NCI-H1105 (cell line): ENCODE results near the gene FAM200B.
"Not testable (repeated sequence)": the region's sequence is repeated elsewhere in the genome, so short reads cannot be mapped to it uniquely, and the experiment has no call there.

Source experiments
- DNase-seq: peaks from one replicate; lab custom pipeline; 2025; lab: John Stamatoyannopoulos, UW

Gene FAM200B

DNA sequence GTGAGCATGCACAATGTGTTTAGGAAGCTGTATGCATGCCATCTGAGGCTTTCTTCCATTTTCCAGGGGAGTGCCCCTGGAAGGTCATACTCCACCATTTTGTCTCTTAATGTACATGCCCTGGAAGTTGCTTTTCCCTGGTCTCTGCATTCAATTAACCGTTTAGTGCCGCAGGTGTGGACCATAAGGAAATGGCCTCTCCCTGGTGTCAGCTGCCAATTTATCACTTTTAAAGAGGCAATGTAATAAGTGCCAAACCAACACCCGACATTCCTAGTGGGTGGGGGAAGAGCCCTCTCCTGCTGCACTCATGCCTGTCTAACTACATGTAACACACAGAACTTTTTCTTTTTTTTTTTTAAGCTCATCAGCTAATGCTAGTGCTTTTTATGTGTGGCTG lies 14.1 kb downstream of the FAM200B start:
- DNase-seq = no peak

DNA sequence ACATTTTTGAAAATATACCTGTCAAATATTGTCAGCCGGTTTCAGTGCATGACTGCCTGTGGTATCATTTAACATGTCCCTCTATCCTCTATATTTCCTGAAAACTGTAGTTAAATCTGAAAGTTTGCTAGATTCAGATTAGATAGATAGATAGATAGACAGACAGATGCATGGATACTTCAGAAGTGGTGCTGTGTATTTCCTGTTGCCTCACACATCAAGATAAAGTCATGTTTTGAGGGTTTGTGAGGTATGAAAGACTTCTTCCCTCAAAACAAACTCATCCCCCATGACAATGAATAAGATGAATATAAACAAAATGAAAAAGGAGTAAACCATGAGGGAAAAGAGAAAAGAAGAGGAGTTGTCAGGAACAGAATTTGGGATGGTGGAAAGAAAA lies 15.2 kb downstream of the FAM200B start:
- DNase-seq = no peak

DNA sequence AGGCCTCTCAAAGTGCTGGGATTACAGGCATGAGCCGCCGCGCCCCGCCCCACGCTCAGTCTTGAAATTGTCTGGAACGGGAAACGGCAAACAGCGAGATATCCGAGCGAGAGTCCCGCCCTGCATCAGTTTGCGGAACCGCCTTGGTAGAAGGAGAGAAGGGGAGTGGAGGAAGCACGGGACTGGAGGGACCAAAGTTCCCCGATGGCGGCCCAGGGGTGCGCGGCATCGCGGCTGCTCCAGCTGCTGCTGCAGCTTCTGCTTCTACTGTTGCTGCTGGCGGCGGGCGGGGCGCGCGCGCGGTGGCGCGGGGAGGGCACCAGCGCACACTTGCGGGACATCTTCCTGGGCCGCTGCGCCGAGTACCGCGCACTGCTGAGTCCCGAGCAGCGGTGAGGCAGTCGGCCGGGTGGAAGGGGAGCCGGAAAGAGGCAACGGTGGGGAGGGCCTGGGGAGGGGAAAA lies 21.3 kb downstream of the FAM200B start, which contains the start of gene BST1:
Gene BST1, plus strand, starts transcription at position 125 of the 463 bp plus-strand sequence. Its CDS starts 80 bp downstream, at position 205.
- no peak for DNase-seq

DNA sequence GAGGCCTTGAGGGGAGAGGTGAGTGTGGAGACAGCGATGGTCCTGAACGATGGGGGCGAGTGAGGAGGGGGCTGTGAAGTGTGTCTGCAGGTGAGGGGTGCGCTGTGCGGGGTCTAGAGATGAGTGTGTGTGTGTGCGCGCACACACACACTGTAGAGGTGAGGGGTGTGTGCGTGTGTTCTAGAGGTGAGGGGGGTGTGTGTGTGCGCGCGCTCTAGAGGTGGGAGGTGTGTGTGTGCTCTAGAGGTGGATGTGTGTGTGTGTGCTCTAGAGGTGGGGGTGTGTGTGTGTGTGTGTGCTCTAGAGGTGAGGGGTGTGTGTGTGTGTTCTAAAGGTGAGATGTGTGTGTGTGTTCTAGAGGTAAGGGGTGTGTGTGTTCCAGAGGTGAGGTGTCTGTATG lies 21.8 kb downstream of the FAM200B start:
- DNase-seq = no peak

DNA sequence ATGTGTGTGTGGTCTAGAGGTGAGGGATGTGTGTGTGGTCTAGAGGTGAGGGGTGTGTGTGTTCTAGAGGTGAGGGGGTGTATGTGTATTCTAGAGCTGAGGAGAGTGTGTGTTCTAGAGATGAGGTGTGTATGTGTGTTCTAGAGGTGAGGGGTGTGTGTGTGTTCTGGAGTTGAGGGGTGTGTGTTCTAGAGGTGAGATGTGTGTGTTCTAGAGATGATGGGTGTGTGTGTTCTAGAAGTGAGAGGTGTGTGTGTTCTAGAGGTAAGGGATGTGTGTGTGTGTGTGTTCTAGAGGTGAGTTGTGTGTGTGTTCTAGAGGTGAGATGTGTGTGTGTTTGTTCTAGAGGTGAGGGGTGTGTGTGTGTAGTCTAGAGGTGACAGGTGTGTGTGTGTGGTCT lies 22.5 kb downstream of the FAM200B start:
- DNase-seq = no peak

DNA sequence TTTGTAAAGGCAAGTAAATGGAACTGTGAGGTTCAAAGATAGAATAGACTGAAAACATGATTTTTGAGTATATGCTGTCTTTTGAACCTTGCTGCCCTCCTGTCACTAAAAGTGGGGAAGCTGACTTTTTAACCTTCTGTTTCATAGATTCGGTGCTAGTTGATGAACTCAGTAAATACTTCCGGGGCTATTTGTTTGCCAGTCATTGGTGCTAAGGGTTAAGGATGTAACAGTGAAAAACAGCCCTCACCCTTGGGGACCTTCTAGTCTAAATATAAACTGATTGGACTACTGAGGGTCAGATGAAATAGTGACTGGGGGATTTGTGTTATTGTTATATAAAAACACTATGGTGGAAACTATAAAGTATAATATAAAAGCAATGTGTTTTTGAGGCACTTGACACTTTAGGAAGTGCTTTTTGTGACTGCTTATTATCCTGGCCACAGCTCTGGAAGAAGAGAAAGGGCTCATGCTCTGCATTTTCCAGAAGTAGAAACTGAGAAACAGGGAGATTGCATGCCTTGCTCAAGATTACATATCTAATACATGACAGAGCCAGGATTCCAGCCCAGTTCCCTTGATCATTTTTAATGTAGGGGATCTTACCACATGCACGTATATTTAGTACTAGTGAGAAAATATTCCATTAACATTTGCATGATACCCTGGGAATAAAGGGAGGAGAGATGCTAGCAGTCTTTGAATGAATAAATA lies 25.2 kb downstream of the FAM200B start:
- no peak for DNase-seq

DNA sequence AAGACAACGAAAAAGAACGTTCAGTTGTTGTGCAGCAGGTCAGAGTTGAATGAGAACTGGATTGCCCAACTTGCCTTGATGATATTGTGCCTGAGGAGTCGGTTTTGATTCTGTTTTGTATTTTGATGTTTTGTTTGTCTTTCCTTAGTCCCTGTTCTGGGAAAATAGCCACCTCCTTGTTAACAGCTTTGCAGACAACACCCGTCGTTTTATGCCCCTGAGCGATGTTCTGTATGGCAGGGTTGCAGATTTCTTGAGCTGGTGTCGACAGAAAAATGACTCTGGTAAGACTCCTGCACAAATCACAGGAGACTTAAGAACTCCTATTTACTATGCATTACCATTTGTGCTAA lies 25.7 kb downstream of the FAM200B start:
- DNase-seq = no peak

DNA sequence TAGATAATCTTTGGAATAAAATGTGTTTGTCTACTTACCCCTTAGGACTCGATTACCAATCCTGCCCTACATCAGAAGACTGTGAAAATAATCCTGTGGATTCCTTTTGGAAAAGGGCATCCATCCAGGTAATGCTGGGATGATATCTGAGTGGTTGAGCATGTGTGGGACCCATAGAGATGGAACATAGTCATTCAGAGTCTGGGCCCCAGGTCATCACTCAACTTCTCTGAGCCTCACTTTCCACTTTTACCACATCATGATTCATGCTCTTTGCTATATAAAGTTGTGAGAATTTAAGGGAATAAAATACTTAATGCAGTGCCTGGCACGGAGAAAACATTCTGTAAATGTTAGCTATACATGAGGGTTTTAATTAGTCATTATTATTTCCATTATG lies 30.1 kb downstream of the FAM200B start:
- DNase-seq = no peak

DNA sequence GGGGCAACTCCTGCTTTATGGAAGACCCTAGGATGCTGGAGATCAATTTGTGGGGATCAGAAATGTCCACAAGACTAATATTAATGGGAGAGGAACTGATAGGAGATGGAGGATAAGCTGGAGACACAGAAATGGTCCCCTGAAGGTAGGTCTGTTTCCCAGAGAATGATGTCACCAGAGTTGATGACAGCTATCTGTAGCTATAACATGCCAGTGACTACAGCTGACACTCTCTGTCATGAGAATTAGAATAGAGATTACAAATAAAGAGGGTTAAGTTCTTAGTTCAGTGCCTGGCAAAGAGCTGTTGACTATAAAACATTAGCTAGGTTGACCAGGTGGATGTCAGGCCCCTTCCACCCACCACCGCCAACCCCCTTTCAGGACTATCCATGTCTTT lies 30.6 kb downstream of the FAM200B start:
- no peak for DNase-seq

DNA sequence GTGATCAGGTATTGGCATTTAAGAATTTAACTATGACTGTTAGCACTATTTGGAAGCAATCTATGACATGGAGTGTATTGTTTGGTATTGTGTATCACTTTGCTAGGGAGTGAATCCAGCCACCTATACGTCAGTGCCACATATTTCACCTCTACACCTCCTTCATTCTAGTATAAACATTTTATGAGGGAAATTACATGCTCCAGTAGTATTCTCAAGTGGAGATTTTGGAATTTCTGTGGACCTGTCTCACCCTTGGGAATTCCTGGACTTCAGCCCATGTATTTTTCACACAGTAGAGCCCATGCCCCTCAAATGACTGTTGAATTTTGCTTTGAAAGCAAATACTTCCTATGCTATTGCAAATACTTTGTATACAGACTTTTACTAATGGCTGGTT lies 32.5 kb downstream of the FAM200B start:
- no peak for DNase-seq

DNA sequence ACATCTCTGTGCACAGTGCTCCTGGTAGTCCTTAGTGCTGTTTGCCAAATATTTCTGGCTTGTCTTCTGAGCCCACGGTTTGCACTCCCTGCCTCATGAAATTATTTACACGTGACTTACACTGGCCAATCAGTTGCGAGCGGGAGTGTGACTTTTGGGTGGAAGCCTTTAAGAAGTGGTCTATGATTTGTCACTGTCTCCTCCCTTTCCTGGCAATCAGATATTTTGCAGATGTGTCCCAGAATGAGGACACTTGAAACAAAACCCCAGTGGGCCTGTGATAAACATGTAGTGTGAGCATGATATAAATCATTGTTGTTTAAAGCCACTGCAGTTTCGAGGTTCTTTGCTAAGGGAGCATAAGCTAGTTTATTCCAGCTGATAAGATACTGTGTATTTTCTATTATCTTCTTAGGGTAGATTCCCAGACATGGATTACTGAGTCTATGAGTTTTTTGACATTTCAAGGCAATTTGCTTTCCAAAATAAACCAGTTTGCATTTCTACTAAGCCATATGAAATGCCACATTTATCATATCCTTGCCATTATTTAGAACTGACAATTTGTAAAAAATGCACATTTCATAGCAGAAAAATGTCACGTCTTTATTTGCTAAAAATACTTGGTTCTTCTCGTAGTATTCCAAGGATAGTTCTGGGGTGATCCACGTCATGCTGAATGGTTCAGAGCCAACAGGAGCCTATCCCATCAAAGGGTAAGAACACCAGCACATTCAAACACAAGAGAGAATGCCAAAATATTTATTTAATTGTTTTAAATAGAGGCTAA lies 33.2 kb downstream of the FAM200B start:
- DNase-seq = no peak

DNA sequence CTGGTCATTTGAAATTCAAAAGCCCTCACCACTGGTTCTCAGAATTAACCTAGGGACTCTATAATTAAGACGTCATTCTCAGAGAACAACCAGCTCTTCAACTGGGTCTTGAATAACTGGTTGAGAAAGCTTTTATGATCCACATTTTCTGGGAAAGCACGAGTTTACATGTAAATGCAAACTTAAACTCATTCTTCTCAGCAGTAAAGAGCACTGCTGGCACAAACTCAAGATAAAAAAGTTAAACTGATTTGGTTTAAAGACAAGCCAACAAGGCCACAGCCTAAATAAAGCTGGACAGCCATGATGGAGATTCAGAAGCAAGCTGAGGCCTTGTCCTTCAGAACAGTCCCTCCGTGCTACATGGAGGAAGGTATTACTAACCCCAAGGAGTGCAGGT lies 34.5 kb downstream of the FAM200B start:
- DNase-seq = no peak

DNA sequence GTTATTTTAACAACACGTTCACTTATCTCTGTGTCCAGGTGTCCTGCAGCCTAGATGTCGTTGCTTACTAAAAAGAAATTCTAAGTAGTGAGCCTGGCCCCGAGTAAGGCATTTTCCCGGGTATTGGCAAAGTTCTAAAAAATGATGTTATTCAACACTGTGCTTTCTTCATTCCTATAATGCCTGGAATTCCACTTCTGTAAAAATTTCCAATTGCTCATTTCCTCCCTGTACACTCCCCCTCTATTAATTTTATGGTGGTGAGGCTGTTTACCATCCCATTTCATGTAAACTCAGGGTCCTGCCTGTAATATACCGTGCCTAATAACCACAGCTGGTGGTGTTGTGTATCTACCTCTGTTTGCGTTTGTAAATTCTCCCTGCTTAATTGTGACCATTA lies 35.5 kb downstream of the FAM200B start:
- no peak for DNase-seq

DNA sequence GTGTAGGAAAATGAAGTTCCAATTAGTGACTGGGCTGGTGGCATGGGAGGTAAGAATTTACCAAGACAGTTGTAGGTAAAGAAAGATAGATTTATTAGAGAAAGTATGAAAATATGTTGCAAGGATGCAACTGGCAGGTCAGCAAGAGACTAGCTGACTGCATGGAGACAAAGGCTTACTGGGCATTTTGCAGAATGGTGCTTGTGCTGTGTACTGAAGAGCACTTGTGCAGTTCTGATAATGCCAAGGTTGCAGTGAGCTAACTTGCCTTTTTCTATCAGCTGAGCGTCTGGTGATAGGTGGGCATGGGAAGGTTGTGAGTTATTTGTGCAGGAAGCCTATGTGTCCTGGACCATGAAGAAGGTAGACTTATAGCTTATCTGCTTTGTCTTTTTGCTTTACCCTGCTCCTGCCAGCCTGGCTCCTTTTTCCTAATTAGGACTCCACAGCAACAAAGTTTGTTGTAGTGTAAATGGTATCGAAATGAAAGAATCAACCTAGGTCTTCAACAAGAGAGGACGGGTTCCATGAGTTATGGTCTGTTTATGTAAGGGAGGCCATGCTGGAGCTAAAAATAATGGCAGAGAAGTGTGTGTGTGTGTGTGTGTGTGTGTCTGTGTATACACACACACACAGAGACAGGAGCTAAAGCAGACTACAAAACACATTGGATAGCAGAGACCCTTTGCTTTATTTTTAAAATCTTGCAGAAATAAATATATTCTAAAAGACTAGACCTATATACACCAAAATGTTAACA lies 36.2 kb downstream of the FAM200B start:
- DNase-seq = no peak

DNA sequence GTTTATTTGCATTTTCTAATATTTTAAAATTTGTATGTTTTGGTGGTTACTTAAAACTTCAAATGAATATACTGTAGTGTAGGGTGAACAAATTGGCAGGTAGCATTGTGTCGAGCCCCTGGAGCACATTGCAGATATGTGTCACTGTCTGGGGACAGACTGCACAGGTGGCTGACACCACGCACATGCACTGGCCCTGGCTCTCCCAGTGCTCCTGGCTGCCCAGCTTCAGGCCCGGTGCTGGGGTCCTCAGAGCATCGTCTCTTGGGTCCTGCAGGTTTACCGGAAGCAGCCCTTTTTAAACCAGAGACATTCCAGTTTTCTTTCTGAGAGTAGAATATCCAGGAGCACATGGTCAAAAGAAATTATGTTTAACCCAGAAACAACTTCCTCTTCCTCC lies 36.8 kb downstream of the FAM200B start:
- DNase-seq = no peak

DNA sequence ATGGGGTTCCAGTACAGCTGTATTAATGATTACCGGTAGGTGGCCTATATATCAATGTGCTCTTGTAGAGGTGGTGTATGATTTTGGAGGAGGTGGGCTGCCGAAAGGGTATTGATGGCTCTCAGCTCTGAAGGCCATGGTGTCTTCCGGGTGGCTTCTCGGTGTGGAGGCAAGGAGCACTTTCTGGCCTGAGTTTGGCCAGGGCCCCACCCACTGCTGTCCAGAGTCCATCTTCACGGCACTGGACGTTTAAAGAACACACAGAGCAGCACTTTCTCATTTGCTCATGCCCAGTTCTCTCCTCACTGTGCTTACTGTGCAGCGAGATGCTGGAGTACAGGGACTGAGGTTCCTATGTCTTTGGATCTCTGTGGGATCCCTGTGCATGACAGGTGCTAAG lies 37.3 kb downstream of the FAM200B start:
- DNase-seq = no peak

DNA sequence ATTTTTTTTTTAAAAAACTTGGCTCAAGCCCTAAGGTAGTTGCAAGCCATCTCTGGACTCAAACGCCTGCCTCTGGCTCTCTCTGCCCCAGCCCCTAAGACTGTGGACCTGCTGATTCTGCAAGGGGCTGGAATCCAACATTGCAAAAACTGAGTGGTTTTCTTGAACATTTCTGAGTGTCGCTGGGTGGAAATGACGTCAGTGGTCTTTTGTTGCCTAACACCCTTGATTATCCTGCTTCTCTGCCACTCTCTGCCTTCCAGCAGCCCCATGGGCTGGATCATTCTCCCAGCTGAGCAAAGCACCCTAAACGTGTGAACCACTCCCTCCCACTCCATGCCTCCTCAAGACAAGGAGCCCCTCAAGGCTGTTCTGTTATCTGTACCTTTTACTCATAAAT lies 37.9 kb downstream of the FAM200B start:
- DNase-seq = no peak

DNA sequence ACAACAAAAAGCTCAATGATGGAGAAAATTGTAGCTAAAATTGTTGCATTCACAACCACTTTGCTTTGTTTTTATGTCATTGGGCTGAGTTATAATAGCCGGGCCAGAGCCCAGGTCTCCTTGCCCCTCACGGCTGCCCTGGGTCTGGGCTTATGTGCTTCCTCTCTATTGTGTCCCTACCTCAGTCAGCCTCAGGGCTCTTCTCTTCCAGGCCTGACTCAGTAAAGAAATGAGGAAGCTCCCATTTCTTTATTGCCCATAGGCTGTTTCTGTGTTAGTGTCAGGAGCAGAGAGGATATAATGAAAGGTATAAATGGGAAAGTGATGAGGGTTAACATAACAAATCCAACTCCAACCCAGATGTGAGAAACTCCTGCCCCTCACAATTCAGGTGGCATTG lies 39.2 kb downstream of the FAM200B start:
- no peak for DNase-seq

DNA sequence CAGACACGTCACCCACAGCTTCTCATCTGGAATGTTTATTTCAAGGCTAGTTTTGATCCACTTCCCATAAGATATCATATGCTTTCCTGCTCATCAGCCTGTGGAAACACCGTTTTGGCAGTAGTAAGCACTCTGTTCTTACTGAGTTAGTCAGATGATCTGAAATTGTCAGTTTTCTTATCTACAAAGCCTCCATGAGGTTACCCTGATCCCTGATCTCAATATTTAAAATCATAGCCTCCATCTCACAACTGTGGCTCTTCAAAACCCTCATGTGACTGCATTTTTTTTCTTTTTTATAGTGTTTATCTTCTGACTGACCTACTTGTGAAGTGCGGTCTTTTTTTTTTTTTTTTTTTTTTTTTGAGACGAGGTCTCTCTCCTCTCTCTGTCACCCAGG lies 44.0 kb downstream of the FAM200B start:
- no peak for DNase-seq

DNA sequence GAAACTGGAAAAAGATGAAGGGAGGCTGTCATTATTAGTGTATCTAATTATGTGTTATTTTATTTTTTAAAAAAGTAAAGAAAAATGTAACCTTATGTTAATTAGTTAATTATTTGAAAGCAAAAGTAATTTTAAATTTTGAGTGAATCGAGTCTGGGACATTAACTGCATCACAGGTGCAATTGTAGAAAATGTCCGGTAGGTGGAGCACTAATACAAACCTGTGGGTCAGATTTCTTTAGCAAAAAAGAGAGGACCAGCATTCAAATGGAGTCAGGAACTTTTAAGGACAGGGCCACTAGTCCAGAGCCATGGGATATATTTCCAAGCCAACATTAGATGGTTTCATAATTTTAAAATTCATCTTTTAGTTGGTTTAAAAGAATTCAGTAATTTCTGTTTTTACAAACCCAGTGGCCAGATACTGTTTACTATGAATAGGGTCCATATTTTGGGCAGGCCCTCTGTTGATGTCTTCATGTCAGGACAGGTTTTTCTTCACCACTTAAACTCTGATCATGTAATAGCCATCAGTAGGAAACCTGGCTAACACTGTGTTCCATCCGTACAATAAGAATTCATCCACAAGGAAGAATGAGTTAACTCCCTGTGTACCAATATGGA lies 48.4 kb downstream of the FAM200B start:
- DNase-seq = no peak

DNA sequence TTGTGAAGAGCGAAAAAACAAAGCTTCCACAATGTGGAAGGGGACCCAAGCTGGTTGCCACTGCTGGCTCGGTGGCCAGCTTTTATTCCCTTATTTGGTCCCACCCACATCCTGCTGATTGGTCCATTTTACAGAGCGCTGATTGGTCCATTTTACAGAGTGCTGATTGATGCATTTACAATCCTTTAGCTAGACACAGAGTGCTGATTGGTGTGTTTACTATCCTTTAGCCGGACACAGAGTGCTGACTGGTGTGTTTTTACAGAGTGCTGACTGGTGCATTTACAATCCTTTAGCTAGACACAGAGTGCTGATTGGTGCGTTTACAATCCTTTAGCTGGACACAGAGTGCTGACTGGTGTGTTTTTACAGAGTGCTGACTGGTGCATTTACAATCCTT lies 51.4 kb downstream of the FAM200B start:
- DNase-seq = not testable (repeated sequence)

DNA sequence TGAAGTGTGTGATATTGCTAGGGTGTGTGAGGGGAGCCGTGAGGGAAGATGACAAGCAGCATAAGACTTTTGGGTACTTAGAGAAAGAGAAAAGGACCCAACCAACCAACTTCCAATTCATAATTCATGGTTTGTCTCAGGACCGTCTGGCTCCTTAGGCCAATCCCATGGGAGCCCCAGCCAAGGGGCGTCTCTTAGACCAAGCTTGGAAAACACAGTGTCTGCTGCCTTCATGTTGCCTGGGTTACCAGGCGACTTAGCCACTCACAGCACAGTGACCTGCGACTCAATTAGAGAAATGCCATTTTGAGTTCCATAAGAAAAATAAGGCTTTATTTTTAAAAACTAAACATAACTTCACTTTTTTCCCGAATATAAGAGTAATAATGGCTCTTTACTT lies 53.9 kb downstream of the FAM200B start:
- no peak for DNase-seq
